ENCODE data around the gene SPATA2L. TPM values are rescaled to one million over a fixed set of nuclear protein-coding genes. Genes with fewer than 3 reads are reported as not detected.
A peak's percentile ranks its signal among the peaks of the same experiment; 100 is the strongest.

Gene SPATA2L
- total and polyA plus RNA-seq, 7 experiments from 2014 or later = 7.0 to 32.2 (median 12.0) TPM

DNA sequence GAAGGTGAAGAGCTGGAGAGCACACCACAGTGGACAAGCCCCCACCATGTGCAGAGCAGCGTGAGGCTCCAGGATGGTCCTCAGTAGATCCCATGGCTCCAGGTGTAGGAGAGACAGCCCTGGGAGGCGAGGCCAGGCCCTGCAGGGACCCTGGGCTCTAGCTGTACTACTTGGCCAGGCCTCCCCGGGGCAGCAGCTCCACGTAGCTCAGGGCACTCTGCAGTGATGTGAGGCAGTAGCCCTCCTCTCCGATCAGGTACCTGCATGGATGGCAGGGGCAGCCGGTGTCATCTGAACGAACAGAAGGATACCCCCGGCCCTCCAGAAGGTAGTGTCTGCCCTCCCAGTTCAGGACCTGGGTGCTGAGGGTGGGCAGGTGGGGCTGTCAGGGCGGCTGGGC is 6.2 kb upstream of the SPATA2L start:
- Mint-ChIP-seq H3K9me3 (no peaks in the 10 kb centered on the region), H3K27me3 (no peaks in the 10 kb centered on the region), H3K4me3 (no peak overlapping the region), H3K36me3 (no peaks in the 10 kb centered on the region), H3K4me1 (peaks cover 5 to 22% (median 9%) of the 10 kb centered on the region in 7 donors), H3K27ac (no peak overlapping the region)
- no peak overlapping the region for H3K4me3 ChIP-seq (ENCODE audit: low read length)
- no peak for ATAC-seq
- ChIA-PET CTCF (interaction anchor here (0.6 to 6.8 kb wide), 9 partner anchors 9 to 928 kb away, joined by 3 to 138 read pairs (median 4); partner anchors contain the start of gene TCF25), POLR2A (interaction anchor here (2.3 kb wide), 1 partner anchor 78 kb away, joined by 6 read pairs; no protein-coding TSS in a partner anchor)
- DNase-seq = no peak
- no peaks in the 10 kb centered on the region for H3K36me3 ChIP-seq (ENCODE audit: control insufficient read depth in 2 of 3, insufficient read depth in 3 of 3, low read length in 3 of 3)
- no peak overlapping the region for H3K27ac ChIP-seq (ENCODE audit: low read depth, low read length)
- no peaks in the 10 kb centered on the region for H3K9me3 ChIP-seq (ENCODE audit: control insufficient read depth in 2 of 3, low read length in 3 of 3)
- intact Hi-C loops (cut with micrococcal nuclease) = loop anchor here in 1 of 2 donors (10.0 kb wide), 1 partner anchor 463 kb away; no protein-coding TSS in a partner anchor
- no peaks in the 10 kb centered on the region for H3K27me3 ChIP-seq (ENCODE audit: control insufficient read depth in 2 of 2, insufficient read depth in 2 of 2, low read length in 2 of 2)
- H3K4me1 ChIP-seq (ENCODE audit: control insufficient read depth in 2 of 2, insufficient read depth in 2 of 2, low read length in 2 of 2) = peaks cover 0 to 14% of the 10 kb centered on the region in 2 donors

DNA sequence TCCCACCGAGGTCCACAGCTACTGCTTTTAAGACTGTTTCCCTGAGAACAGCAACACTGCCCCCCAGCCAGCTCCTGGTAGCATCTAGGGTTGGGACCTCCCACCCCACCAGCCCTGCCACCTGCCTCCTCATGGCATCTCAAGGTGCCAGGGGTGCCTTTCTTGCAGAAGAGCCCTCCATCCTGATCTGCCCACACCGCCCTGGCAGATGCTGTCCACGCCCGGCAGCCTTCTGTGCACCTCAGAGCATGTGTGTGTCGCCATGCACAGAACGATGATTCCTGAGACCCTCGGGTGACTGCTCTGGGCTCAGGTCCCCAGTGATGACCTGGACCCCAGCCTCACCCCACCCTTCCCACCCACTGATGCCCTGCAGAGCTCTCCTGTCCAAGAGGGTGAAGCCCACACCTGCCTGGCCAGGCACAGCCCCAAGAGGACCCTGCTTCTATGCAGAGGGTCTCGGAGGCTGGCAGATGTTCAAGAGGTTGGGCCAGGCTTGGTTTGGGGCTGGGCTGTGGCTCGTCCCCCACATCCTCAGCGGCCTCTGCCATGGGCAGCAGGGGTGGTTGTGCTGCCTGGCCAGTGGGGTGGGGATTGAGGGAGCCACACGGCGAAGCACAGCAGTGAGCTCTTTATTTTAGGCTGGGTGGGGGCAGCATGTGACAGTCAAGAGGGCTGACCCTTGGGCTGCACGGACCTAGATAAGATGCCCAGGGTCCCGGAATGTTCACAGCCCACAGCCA is 5.2 kb upstream of the SPATA2L start:
- H3K9me3 ChIP-seq (ENCODE audit: control insufficient read depth in 2 of 3, low read length in 3 of 3) = no peaks in the 10 kb centered on the region
- no peak for ATAC-seq
- Mint-ChIP-seq H3K4me1 (peaks cover 5 to 23% (median 14%) of the 10 kb centered on the region in 7 donors), H3K27me3 (no peaks in the 10 kb centered on the region), H3K4me3 (peak overlapping the region in 1 of 10 donors; percentile 26), H3K27ac (no peak overlapping the region), H3K9me3 (no peaks in the 10 kb centered on the region), H3K36me3 (no peaks in the 10 kb centered on the region)
- H3K4me3 ChIP-seq (ENCODE audit: low read length) = no peak overlapping the region
- no peaks in the 10 kb centered on the region for H3K27me3 ChIP-seq (ENCODE audit: control insufficient read depth in 2 of 2, insufficient read depth in 2 of 2, low read length in 2 of 2)
- peak in 1 of 9 donors; percentile 7 for DNase-seq
- CTCF ChIA-PET = interaction anchor here (0.7 to 6.8 kb wide), 24 partner anchors 8 to 206 kb away, joined by 3 to 138 read pairs (median 5); partner anchors contain the start of genes CDK10 and TCF25
- POLR2A ChIA-PET = interaction anchor here (0.6 to 5.2 kb wide), 14 partner anchors 11 to 204 kb away, joined by 3 to 50 read pairs (median 4); no protein-coding TSS in a partner anchor
- no peaks in the 10 kb centered on the region for H3K36me3 ChIP-seq (ENCODE audit: control insufficient read depth in 2 of 3, insufficient read depth in 3 of 3, low read length in 3 of 3)
- intact Hi-C loops (cut with micrococcal nuclease) = loop anchor here (1.0 to 10.0 kb wide), 7 partner anchors 16 to 462 kb away; no protein-coding TSS in a partner anchor
- H3K4me1 ChIP-seq (ENCODE audit: control insufficient read depth in 2 of 2, insufficient read depth in 2 of 2, low read length in 2 of 2) = peaks cover 4 to 13% of the 10 kb centered on the region in 2 donors
- no peak overlapping the region for H3K27ac ChIP-seq (ENCODE audit: low read depth, low read length)

DNA sequence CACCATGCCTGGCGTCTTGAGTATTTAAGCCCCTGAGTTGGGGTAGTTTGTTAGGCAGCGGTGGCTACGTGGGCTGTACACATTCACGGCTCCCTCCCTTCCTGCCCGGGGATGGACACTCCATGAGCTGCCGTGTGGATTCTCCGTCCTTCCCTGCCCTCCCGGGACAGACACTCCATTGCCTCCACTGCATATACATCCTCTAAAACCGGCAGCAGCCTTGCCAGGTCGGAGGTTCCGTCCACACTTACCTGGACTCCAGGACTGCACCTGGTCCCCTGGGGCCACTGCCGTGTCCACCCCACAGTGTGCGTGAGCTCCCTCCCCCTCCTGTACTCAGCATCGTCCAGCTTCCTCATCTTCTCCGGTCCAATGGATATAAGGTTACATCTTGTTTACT is 3.5 kb upstream of the SPATA2L start:
- peaks cover 5 to 26% (median 14%) of the 10 kb centered on the region in 7 donors for H3K4me1 Mint-ChIP-seq
- POLR2A ChIA-PET = interaction anchor here (0.6 to 5.2 kb wide), 5 partner anchors 14 to 1041 kb away, joined by 3 to 50 read pairs (median 5); no protein-coding TSS in a partner anchor

DNA sequence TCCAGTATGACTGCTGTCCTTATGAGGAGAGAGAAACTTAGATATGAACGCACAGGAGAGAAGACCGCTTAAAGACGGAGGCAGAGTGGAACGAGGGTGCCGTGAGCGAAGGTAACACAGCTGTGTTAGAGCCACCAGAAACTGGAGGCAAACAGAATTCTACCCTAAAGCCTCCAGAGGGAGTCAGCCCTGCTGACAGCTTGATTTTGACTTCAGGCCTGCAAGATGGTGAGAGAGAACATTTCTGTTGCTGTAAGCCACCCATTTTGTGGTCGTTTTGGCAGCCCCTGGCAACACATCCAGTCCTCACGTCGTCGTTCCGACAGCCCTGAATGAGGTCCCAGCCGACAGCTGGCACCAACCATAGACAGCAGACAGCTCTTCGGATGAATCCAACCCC is 2.8 kb upstream of the SPATA2L start:
- no peaks in the 10 kb centered on the region for H3K27me3 ChIP-seq (ENCODE audit: control insufficient read depth in 2 of 2, insufficient read depth in 2 of 2, low read length in 2 of 2)
- H3K27ac Mint-ChIP-seq = no peak overlapping the region
- H3K4me1 Mint-ChIP-seq = peaks cover 5 to 30% (median 17%) of the 10 kb centered on the region in 7 donors
- H3K9me3 Mint-ChIP-seq = no peaks in the 10 kb centered on the region
- POLR2A ChIA-PET = interaction anchor here (0.8 to 5.2 kb wide), 4 partner anchors 15 to 34 kb away, joined by 3 to 50 read pairs (median 4); no protein-coding TSS in a partner anchor
- no peaks in the 10 kb centered on the region for H3K27me3 Mint-ChIP-seq
- H3K36me3 Mint-ChIP-seq = peaks cover 0 to under 1% (median 0%) of the 10 kb centered on the region in 5 donors
- H3K9me3 ChIP-seq (ENCODE audit: control insufficient read depth in 2 of 3, low read length in 3 of 3) = no peaks in the 10 kb centered on the region
- no peak overlapping the region for H3K4me3 Mint-ChIP-seq
- no peaks in the 10 kb centered on the region for H3K36me3 ChIP-seq (ENCODE audit: control insufficient read depth in 2 of 3, insufficient read depth in 3 of 3, low read length in 3 of 3)
- ATAC-seq = no peak
- H3K27ac ChIP-seq (ENCODE audit: low read depth, low read length) = no peak overlapping the region
- H3K4me3 ChIP-seq (ENCODE audit: low read length) = no peak overlapping the region
- no peak for DNase-seq
- H3K4me1 ChIP-seq (ENCODE audit: control insufficient read depth in 2 of 2, insufficient read depth in 2 of 2, low read length in 2 of 2) = peaks cover 16 to 26% of the 10 kb centered on the region in 2 donors
- CTCF ChIA-PET = interaction anchor here (1.0 to 6.8 kb wide), 5 partner anchors 12 to 169 kb away, joined by 3 to 138 read pairs (median 12); partner anchors contain the start of gene TCF25
- intact Hi-C loops (cut with micrococcal nuclease) = loop anchor here (5.0 to 10.0 kb wide), 4 partner anchors 217 to 902 kb away; partner anchors contain the start of gene CDT1 (in 1 of the 2)

More for the DNA sequence above, 3.5 kb upstream of the SPATA2L start:
- H3K4me1 ChIP-seq (ENCODE audit: control insufficient read depth in 2 of 2, insufficient read depth in 2 of 2, low read length in 2 of 2) = peaks cover 13 to 23% of the 10 kb centered on the region in 2 donors
- ATAC-seq = no peak
- Mint-ChIP-seq H3K27ac (peak overlapping the region in 2 of 9 donors; percentile 12 to 81), H3K27me3 (no peaks in the 10 kb centered on the region), H3K4me3 (no peak overlapping the region), H3K36me3 (no peaks in the 10 kb centered on the region), H3K9me3 (no peaks in the 10 kb centered on the region)
- no peaks in the 10 kb centered on the region for H3K36me3 ChIP-seq (ENCODE audit: control insufficient read depth in 2 of 3, insufficient read depth in 3 of 3, low read length in 3 of 3)
- CTCF ChIA-PET = interaction anchor here (0.6 to 6.8 kb wide), 10 partner anchors 9 to 160 kb away, joined by 3 to 138 read pairs (median 7); partner anchors contain the start of gene CDK10
- H3K27me3 ChIP-seq (ENCODE audit: control insufficient read depth in 2 of 2, insufficient read depth in 2 of 2, low read length in 2 of 2) = no peaks in the 10 kb centered on the region
- H3K9me3 ChIP-seq (ENCODE audit: control insufficient read depth in 2 of 3, low read length in 3 of 3) = no peaks in the 10 kb centered on the region
- no peak overlapping the region for H3K27ac ChIP-seq (ENCODE audit: low read depth, low read length)
- intact Hi-C loops (cut with micrococcal nuclease) = loop anchor here in 1 of 2 donors (10.0 kb wide), 1 partner anchor 460 kb away; no protein-coding TSS in a partner anchor
- no peak overlapping the region for H3K4me3 ChIP-seq (ENCODE audit: low read length)
- peak in 1 of 9 donors; percentile 2 for DNase-seq

DNA sequence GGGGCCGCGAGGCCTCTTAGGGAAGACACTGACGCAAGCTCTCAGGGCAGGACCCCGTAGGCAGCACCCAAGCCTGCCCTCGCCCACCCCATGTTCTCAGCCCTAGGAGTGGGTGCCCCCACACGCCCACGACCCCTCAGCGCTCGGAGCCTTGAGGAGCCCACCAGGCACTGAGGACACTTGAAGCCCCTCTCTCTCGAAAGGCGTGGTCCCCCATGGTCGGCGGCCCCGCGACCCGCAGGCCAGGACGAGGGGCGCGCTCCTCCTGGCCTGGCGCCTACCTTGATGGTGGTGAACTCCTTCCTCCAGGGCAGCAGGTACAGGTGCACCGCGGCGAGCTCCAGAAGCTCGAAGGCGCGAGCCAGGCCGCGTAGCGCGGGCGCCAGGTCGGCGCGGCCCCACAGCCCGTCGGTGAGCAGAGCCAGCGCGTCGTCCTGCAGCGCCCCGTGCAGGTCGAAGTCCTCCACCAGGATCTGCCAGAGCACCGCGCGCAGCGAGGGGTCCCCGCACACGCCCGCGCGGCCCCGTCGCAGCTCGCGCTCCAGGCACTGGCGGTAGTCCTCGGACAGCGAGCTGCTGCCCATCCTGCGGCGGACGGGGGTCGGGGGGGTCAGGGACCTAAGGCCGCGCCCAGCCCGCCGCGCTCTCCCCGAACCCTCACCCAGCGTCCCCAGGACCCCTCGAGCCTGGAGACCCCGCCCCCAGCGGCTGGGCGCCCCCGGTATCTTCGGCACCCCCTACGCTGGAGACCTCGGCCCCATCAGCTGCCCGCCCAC is 668 bp downstream of the SPATA2L start:
- H3K27me3 ChIP-seq (ENCODE audit: control insufficient read depth in 2 of 2, insufficient read depth in 2 of 2, low read length in 2 of 2) = no peaks in the 10 kb centered on the region
- H3K36me3 ChIP-seq (ENCODE audit: control insufficient read depth in 2 of 3, insufficient read depth in 3 of 3, low read length in 3 of 3) = peaks cover 0 to 14% (median 0%) of the 10 kb centered on the region in 3 experiments
- ChIA-PET POLR2A (interaction anchor here (0.6 to 3.5 kb wide), 14 partner anchors 15 to 221 kb away, joined by 3 to 23 read pairs (median 5); partner anchors contain the start of genes CDK10, CHMP1A, SPATA33 and TCF25), CTCF (interaction anchor here (0.6 to 4.1 kb wide), 23 partner anchors 8 to 375 kb away, joined by 3 to 71 read pairs (median 4); partner anchors contain the start of genes CDK10 and TCF25)
- Mint-ChIP-seq H3K9me3 (no peaks in the 10 kb centered on the region), H3K4me3 (peak overlapping the region; percentile 66 to 86 (median 76)), H3K4me1 (peaks cover under 1 to 30% (median 16%) of the 10 kb centered on the region in 7 donors), H3K27ac (peak overlapping the region in 8 of 9 donors; percentile 46 to 89 (median 85)), H3K27me3 (no peaks in the 10 kb centered on the region), H3K36me3 (peaks cover 0 to 4% (median 0%) of the 10 kb centered on the region in 5 donors)
- peaks cover 28% of the 10 kb centered on the region in 2 donors for H3K4me1 ChIP-seq (ENCODE audit: control insufficient read depth in 2 of 2, insufficient read depth in 2 of 2, low read length in 2 of 2)
- H3K9me3 ChIP-seq (ENCODE audit: control insufficient read depth in 2 of 3, low read length in 3 of 3) = no peaks in the 10 kb centered on the region
- intact Hi-C loops (cut with micrococcal nuclease) = loop anchor here (1.0 to 10.0 kb wide), 17 partner anchors 15 to 899 kb away; partner anchors contain the start of genes CDK10 (in 2 of the 2), ANKRD11 (in 1 of the 2), CDT1 (in 1 of the 2) and CHMP1A (in 1 of the 2)
- H3K4me3 ChIP-seq (ENCODE audit: low read length) = peak overlapping the region; percentile 41
- DNase-seq = peak; percentile 46 to 60 (median 58)
- H3K27ac ChIP-seq (ENCODE audit: low read depth, low read length) = peak overlapping the region; percentile 73
- ATAC-seq = peak; percentile 17

Measured in naive thymus-derived CD4-positive, alpha-beta T cell (primary cell).